LNCAP (cell line): Measurements from ENCODE around the gene TIRAP.

Experiments
- TF ChIP-seq, protein P1 (sequence below): fragments of 450-650 bp; IDR thresholded peaks from 2 replicates; pipeline ENCODE4 v1.5.1; 2017; ENCODE audit warnings: mild to moderate bottlenecking

The TIRAP gene

DNA sequence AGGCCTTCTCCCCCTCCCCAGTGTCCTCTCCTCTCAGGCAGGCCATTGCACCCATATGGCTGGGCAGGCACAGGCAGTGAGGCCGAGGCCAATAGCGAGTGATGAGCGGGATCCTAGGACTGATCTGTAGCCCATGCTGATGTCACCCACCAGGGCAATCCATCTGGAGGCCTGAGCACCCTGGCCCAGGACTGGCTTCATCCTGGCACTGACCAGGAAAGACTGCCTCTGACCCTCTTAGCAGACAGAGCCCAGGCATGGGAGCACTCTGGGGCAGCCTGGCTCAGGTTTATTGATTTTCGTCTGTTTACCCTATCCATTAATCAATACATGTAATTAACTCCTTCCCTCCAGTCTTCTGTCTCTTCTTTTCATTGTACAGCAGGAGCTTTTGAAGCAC is 5.1 kb upstream of the TIRAP start:
- TF ChIP-seq, protein P1, sequence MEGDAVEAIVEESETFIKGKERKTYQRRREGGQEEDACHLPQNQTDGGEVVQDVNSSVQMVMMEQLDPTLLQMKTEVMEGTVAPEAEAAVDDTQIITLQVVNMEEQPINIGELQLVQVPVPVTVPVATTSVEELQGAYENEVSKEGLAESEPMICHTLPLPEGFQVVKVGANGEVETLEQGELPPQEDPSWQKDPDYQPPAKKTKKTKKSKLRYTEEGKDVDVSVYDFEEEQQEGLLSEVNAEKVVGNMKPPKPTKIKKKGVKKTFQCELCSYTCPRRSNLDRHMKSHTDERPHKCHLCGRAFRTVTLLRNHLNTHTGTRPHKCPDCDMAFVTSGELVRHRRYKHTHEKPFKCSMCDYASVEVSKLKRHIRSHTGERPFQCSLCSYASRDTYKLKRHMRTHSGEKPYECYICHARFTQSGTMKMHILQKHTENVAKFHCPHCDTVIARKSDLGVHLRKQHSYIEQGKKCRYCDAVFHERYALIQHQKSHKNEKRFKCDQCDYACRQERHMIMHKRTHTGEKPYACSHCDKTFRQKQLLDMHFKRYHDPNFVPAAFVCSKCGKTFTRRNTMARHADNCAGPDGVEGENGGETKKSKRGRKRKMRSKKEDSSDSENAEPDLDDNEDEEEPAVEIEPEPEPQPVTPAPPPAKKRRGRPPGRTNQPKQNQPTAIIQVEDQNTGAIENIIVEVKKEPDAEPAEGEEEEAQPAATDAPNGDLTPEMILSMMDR = no peak

GRCh38 chr11:126279191-126279590 is 3.7 kb upstream of the TIRAP start:
- TF ChIP-seq, protein P1 = no peak

- TF ChIP-seq, protein P1 = no peak
These were observed 2.3 kb upstream of the TIRAP start for GRCh38 chr11:126280595-126280994.

DNA sequence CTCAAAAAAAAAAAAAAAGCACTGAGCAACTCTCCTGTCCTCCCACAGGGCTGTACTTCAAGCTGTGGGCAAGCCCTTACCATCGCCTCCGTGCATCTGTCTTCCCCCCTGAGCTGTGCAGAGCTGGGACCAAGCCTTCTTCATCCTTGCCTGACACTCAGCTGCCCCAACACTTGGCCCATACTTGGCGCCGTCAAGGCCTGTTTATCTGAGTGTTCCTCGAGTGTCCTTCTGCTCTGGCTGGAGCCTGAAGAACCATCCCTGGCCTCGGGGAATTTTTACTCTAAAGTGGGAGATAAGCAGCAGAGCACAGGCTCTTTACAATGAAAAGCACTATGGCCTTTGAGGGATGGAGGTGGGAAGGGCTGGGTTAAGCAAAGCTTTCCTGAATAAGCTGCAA is 1.6 kb upstream of the TIRAP start:
- TF ChIP-seq, protein P1 = no peak

- TF ChIP-seq, protein P1 = no peak
These were observed 1.2 kb upstream of the TIRAP start for GRCh38 chr11:126281666-126282175.

DNA sequence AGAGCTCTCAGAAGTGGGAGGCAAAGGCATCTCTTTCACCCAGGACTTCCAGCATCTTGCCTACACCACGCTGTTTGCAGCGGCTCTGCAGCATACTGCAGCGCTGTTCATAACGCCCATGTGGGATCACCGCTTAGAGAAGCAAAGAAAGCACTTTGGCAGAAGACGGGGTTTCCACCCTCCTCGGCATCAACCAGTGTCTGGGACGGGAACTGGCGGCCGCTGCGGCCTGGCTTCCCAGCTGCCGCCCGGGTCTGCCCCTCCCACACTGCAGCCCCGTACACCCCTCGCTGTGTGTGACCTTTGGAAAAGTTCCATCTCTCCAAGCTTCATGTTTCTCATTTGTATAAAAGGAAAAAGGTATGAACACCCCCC is 545 bp upstream of the TIRAP start:
- TF ChIP-seq, protein P1 = no peak

GRCh38 chr11:126284829-126285228 is 1.9 kb downstream of the TIRAP start:
- TF ChIP-seq, protein P1 = no peak

GRCh38 chr11:126288237-126288636 is 5.3 kb downstream of the TIRAP start:
- TF ChIP-seq, protein P1 = no peak
